Lower leg skin (tissue), 3 donors: ENCODE measurements around the gene UBA3.

Source experiments
- POLR2A ChIP-seq, 2 donors: fragments of 450-650 bp; IDR thresholded peaks; one replicate each; pipeline ENCODE4 v1.6.1; 2016 to 2017; ENCODE audit warnings: antibody characterized with exemption in 2 of 2, mild to moderate bottlenecking in 1 of 2, moderate library complexity in 1 of 2
- TF ChIP-seq, protein P1 (sequence below), 3 donors: fragments of 450-650 bp; IDR thresholded peaks; one replicate each; pipeline ENCODE4 v1.5.1; 2016; ENCODE audit warnings: antibody characterized with exemption in 3 of 3, mild to moderate bottlenecking in 3 of 3, moderate library complexity in 2 of 3

DNA sequence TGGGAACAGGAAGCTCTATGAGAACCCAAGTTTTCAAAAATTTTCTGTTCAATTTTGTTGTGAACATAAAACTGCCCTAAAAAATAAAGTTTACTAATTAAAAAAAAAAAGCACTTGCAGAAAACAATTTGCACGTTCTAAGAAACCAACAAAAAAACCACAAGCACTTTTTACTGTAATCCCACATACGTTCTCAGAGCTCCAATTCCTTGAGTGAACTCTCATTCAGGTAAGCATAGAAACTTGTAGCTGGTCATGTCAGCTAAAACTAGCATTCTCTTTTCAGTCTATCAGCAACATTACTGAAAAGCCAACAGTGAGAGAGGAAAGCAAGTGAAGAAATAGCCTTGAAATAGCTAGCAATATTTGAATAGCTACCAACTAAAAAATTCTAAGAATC, 16.5 kb downstream of the UBA3 start:
- TF ChIP-seq, protein P1, sequence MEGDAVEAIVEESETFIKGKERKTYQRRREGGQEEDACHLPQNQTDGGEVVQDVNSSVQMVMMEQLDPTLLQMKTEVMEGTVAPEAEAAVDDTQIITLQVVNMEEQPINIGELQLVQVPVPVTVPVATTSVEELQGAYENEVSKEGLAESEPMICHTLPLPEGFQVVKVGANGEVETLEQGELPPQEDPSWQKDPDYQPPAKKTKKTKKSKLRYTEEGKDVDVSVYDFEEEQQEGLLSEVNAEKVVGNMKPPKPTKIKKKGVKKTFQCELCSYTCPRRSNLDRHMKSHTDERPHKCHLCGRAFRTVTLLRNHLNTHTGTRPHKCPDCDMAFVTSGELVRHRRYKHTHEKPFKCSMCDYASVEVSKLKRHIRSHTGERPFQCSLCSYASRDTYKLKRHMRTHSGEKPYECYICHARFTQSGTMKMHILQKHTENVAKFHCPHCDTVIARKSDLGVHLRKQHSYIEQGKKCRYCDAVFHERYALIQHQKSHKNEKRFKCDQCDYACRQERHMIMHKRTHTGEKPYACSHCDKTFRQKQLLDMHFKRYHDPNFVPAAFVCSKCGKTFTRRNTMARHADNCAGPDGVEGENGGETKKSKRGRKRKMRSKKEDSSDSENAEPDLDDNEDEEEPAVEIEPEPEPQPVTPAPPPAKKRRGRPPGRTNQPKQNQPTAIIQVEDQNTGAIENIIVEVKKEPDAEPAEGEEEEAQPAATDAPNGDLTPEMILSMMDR (IDR thresholded peaks at IDR 0.05), result no peak
- TF ChIP-seq POLR2A (IDR thresholded peaks at IDR 0.05), result no peak
